Hematopoietic multipotent progenitor cell treated with erythropoietin and hydrocortisone succinate and interleukin-3 and kit ligand, for 17 days (in vitro differentiated cells): ENCODE measurements around the gene OR10H5.
"Not testable (repeated sequence)": the region's sequence is repeated elsewhere in the genome, so short reads cannot be mapped to it uniquely, and the experiment has no call there.

Experiments
- DNase-seq: peaks from one replicate; pipeline ENCODE4 v3.0.0-alpha.2; 2015; ENCODE audit warnings: low spot score

OR10H5 gene

DNA sequence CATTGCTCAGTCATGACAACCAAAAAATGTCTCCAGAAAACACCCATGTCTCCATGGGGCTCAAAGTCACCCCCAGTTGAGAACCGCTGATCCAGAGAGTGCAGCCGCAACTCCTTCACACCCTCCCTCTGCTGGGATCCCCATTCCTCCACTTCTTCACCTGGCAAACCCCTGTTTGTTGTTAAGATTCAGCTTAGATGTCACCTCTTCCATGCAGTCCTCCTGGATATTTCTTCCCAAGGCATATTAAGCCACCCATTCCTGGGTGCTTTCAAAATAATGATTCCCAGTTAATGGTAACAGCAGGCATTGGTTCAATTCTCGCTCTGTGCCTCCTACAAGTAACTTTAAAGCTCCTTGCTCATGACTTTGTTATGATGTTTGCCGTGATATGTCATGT, 24.0 kb downstream of the OR10H5 start:
- no peak for DNase-seq

DNA sequence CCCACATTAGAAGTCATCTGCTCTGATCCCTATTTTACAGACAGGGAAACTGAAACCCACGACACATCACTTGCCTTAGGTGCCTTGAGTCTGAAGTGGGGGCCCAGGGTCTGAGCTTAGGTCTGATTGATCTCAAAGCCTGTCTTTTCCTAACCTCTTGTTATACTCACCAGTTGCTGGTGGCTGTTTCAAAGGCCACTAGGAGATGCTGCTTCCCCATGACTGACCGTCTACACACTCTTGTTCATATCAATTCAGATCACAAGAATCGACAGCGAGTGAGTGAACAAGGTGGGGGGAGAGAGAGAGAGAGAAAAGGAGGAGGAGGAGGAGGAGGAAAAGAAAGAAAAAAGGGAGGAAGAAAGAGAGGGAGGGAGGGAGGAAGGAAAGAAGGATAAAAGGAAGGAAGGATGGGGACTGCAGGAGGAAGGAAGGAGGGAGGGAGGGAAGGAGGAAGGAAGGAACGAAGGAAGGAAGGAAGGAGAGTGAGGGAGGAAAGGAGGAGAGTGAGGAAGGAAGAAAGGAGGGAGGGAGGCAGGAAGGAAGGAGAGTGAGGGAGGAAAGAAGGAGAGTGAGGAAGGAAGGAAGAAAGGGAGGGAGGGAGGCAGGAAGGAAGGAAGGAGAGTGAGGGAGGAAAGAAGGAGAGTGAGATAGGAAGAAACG, 24.7 kb downstream of the OR10H5 start:
- peak; percentile 22 for DNase-seq

DNA sequence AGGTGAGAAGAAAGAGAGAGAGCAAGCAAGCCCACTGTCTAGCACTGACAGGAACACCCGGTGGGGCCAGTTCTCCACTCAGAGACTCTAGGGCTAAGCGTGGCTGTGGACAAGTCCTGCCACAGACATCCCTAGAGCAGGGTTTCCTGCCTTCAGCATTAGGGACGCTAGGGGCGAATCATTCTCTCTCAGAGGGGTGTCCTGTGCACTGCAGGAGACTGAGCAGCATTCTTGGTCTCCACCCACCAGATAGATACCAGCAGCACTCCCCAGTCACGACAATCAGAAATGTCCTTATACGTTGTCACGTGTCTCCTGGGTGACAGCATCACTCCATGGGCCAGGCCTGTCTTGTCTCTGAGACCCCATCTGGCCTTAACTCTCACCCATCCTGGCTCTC, 26.5 kb downstream of the OR10H5 start:
- no peak for DNase-seq

DNA sequence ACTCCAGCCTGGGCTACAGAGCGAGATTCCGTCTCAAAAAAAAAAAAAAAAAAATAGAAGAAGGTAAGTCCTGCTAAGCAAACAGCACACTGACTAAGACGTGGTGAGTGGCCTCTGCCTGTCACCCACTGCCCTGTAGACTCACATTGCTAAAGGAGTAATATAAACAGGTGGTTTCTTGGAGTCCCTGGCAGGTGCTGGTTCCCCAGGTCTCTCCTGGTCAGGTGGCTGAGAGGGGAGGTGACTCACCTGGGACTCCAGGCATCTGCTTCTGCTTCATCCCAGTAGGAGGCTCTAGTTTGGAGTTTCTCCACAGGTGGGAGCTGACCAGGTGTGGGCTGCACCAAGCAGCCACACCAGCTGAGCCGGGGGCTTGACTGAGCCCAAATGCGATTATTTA, 27.8 kb downstream of the OR10H5 start, which contains the start of gene OR10H1:
OR10H1 (minus strand) TSS at position 359 of the 400 bp plus-strand sequence. CDS start 7,627 bp downstream, outside the sequence.
- no peak for DNase-seq

DNA sequence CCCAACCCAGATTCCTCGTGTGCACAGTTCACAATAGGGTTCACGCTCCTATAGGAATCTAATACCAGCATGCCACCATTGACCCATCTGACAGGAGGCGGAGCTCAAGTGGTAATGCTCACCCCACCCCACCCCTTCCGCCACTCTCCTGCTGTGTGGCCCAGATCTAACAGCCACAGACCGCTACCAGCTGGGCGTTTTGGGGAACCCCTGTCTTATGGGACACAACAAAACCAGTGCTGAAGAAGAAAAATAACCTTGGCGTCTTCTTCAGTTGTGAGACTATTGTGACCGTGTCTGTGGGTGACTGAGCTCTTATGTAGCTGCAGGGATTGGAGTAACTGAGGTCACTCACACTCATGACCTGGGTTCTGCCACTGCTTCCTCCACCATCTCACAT, 33.2 kb downstream of the OR10H5 start:
- no peak for DNase-seq

DNA sequence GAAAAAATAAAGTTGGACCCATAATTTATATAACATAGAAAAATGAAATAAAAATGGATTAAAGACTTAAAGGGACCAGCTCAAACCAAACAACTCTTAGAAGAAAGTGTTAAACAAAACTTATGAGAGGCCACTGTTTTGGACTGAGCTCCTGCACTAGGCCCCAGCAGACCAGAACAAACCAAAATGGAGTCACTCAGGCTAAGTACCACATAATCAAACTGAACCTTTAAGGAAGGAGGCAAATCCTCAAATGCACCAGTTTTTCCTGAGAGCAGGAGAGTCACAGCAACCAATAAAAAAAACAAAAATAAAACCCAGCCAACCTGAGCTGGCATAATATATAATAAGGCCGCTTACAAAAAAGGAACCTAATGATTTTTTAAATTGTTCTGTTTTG, 38.3 kb downstream of the OR10H5 start:
- no peak for DNase-seq

DNA sequence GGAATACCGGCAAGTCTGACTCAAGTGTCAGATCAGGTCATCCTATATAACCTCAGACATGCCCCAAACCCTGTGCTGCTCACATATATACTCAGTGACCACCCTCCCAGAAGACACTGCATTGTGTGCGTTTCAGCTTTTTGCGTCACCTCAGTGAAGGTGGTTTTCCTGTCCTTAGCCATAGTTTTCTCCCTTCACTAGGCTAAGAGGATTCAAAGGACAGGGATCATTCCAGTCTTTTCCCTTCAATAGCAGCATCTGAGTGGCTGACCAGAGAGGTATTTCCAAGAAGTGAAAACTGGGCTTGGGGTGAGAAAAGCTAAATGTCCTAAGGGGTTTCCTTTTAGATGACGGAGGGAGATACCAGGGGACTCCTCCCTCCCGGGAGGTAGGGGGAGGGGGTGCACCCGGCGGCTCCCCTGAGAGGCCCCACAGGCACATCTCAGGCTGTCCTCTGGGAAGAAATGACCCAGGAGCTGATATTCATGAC, 40.7 kb downstream of the OR10H5 start:
- DNase-seq: no peak

DNA sequence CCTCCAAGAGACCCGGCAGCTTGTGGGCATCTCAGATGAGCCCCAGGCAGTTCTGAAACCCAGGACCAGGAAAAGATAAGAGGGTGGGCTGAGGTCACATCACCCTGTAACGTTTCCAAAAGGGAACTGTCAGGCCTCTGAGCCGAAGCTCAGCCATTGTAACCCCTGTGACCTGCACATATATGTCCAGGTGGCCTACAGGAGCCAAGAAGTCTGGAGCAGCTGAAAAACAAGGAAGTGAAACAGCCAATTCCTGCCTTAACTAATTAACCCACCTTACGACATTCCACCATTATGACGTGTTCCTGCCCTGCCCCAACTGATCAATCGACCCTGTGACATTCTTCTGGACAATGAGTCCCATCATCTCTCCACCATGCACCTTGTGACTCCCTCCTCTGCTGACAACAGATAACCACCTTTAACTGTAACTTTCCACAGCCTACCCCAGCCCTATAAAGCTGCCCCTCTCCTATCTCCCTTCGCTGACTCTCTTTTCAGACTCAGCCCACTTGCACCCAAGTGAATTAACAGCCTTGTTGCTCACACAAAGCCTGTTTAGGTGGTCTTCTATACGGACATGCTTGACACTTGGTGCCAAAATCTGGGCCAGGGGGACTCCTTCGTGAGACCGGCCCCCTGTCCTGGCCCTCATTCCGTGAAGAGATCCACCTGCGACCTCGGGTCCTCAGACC, 41.3 kb downstream of the OR10H5 start:
- DNase-seq: not testable (repeated sequence)

DNA sequence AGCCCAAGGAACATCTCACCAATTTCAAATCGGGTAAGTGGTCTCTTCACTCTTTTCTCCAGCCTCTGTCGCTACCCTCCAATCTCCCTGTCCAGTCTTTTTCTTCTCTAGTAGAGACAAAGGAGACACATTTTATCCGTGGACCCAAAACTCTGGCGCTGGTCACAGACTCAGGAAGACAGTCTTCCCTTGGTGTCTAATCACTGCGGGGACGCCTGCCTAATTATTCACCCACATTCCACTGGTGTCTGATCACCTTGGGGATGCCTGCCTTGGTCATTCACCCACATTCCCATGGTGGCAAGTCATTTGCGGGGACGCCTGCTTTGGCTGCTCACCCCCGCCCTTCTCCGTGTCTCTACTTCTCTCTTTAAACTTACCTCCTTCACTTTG, 41.8 kb downstream of the OR10H5 start:
- DNase-seq: no peak

DNA sequence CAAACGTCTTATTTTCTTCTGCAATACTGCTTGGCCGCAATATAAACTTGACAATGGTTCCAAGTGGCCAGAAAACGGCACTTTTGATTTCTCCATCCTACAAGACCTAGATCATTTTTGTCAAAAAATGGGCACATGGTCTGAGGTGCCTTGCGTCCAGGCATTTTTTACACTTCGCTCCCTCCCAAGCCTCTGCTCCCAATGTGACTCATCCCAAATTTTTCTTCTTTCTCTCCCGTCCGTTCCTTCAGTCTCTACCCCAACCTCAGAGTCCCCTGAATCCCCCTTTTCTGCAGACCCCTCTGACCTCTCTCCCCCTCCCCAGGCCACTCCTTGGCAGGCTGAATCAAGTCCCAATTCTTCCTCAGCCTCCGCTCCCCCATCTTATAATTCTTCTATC, 42.3 kb downstream of the OR10H5 start:
- DNase-seq: no peak

DNA sequence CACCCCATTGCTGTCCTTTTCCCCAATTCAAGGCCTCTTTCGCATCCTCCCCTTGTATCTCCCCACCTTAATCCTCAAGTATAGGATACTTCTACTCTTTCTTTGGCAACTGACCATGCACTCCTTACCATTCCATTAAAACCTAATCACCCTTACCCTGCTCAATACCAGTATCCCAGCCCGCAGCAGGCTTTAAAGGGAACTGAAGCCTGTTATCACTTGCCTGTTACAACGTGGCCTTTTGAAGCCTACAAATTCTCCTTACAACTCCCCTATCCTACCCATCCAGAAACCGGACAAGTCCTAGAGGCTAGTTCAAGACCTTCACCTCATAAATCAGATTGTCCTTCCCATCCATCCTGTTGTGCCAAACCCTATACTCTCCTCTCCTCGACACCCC, 44.2 kb downstream of the OR10H5 start:
- no peak for DNase-seq

DNA sequence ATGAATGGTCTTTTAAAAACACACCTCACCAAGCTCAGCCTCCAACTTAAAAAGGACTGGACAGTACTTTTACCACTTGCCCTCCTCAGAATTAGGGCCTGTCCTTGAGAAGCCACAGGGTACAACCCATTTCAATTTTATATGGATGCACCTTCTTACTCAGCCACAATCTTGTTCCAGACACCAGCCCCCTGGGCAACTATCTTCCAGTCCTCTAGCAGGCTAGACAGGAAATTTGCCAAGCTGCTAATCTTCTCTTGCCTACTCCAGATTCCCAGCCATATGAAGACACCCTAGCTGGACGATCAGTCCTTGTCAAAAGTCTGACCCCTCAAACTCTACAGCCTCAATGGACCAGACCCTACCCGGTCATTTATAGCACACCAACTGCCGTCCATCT, 46.8 kb downstream of the OR10H5 start:
- not testable (repeated sequence) for DNase-seq

DNA sequence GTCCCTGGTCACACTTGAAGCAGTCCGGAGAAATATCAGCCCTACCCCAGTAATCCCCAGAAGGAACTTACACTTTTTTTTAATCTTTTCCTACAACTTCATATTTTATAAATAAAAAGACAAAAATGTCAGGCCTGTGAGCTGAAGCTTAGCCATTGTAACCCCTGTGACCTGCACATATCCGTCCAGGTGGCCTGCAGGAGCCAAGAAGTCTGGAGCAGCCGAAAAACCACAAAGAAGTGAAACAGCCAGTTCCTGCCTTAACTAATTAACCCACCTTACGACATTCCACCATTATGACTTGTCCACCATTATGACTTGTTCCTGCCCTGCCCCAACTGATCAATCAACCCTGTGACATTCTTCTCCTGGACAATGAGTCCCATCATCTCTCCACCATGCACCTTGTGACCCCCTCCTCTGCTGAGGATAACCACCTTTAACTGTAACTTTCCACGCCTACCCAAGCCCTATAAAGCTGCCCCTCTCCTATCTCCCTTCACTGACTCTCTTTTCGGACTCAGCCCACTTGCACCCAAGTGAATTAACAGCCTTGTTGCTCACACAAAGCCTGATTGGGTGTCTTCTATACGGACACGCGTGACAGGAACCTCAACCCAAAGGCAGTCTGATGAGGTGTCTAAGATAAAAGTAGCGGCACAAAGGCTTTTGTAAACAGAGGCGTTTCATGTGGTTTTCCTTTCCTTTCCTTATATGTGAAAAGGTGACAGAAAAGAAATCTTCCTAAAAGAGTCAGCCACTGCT, 48.3 kb downstream of the OR10H5 start:
- peak; percentile 36 for DNase-seq

DNA sequence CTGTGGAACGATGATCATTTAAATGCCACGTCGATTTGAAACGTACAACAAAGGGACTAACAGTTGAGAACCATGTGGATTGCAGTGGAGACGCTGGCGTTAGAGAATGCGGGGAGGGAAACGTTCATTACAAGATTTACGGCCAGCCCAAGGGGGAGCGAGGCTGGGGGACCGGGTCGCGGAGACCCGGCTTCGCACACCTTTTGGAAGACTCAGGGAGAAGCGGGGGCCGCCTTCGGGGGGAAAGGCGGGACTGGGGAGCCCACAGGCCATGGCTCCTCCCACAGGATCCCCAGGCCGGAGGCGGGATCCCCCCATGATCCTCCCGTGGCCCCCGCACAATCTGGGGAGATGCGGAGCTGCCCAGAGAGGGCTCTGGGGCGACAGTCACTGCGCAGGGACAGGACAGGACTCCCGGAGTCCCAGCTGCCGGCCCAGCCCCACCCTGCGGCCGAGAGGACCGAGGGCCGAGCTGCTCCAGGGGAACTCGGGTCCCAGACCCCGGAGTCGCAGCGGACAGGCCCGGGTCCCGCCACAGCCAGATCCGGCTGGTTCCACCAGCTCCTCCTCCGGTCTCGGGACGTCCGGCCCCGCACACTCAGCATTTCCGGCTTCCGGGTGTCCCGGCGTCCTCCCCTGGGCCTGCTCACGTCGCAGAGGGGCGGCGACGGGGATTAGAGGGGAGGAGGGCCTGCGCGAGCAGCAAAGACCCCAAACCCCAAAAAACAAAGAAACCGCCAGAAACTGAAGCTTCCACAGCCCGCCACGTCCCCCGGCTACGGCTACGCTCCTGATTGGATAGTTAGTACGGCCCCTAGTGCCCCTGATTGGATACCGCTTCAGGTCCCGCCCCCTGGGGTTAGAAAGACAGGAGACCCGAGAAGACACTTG, 49.1 kb downstream of the OR10H5 start:
- peak; percentile 97 for DNase-seq

DNA sequence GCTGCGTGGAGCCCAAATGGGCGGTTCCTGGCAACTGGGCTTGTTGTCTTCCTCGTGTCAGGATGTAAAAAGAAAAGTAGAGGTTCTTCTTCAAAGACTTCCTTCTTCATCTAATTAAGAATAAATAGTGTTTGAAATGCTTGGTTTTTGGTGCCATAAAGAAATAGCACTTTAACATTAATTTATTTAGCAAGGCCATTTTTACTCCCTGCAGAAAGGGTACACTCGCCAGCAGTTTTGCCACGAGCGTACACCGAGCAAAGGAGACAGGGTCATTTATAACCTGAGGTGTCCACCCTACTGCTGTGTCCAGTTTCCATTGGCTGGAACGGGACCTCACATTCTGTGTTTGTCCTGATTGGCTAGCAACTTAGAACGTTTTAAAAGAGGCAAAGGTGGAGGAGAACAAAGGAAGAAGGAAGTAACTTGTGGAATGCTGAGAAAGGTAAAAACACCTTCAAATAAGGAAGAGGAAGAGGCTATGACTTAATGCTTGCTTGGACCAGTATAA, 49.8 kb downstream of the OR10H5 start:
- DNase-seq: no peak

DNA sequence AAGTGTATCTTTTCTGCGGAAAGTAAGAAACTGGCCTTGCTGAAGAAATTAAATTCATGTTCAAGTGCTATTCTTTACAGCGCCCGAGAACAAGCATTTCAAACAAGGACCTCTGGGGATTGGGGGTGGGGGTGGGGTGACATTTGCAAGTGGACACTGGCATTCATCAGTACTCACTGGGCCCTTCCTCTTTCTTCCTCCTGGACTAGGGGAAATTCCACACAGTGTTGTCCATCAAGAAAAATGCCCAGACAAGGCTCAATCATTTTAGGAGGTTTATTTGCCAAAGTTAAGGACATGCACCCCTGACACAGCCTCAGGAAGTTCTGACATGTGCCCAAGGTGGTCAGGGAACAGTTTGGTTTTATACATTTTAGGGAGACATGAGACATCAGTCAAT, 50.9 kb downstream of the OR10H5 start:
- DNase-seq: no peak

DNA sequence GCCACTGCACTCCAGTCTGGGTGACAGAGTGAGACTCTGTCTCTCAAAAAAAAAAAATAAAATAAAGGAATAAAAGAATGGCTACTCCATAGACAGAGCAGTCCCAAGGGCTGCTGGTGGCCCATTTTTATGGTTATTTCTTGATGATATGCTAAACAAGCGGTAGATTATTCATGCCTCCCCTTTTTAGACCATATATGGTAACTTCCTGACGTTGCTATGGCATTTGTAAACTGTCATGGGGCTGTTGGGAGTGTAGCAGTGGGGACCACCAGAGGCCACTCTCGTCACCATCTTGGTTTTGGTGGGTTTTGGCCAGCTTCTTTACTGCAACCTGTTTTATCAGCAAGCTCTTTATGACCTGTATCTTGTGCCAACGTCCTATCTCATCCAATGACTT, 52.4 kb downstream of the OR10H5 start:
- not testable (repeated sequence) for DNase-seq

DNA sequence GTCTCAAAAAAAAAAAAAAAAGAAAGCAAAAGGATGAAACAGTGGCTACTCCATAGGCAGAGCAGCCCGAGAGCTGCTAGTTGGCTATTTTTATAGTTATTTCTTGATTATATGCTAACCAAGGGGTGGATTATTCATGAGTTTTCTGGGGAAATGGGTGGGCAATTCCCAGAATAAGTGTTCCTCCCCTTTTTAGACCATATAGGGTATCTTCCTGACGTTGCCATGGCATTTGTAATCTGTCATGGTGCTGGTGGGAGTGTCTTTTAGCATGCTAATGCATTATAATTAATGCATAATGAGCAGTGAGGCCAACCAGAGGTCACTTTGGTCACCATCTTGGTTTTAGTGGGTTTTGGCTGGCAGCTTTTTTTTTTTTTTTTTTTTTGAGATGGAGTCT, 53.4 kb downstream of the OR10H5 start:
- no peak for DNase-seq

DNA sequence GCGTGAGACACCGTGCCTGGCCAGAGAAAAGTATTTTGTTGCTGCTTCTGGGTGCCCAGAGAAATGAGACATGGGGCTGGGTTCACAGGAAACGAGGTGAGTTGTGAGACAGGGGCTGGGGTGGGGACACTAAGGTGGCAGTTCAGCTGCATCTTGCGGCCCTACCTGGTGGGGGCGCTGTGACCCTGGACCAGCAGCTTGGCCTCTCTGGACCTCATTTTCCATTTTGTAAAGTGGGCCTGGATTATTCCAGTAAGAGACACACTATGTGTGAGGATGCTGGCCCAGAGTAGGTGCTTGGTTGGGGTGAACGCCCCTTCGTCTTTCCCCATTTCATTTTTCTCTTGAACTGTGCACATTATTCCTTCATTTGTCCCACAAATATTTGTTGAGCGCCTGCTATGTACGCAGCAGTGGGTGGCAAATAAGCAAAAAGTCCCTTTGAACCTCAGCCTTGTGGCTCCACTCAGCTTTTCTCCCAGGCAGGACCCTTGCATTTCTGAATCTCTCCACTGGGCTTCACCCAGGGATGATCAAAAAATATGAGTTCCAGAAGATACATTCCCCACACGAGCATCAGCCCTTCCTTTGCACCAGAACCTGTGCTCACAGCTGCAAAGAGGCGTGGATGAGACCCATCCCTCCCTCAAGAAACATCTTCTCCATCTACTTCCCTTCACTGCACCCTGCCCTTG, 54.6 kb downstream of the OR10H5 start:
- no peak for DNase-seq

DNA sequence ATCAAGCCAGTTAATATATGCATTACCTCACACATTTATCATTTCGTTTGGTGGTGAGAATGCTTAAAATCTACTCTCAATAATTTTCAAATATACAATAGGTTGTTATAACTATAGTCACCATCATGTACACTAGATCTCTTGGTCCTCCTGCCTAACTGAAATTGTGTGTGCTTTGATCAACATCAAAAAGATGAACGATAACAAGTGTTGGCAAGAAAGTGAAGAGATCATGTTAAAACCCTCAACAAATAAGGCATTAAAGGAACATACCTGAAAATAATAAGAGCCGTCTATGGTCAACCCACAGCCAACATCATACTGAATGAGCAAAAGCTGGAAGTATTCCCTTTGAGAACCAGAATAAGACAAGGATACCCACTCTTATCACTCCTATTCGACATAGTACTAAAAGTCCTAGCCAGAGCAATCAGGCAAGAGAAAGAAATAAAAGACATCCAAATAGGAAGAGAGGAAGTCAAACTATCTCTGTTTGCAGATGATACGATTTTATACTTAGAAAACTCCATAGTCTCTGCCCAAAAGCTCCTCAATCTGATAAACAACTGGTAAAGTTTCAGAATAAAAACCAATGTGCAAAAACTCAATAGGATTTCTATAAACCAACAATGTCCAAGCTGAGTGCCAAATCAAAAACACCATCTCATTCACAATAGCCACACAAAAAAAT, 55.9 kb downstream of the OR10H5 start:
- DNase-seq: no peak

DNA sequence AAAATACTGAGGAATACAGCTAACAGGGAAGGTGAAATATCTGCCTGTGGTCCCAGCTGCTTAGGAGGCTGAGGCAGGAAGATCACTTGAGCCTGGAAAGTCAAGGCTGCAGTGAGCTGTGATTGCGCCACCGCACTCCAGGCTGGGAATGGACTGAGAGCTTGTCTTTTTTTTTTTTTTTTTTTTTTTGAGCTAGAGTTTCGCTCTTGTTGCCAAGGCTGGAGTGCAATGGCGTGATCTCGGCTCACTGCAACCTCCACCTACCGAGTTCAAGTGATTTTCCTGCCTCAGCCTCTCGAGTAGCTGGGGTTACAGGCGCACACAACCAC, 56.4 kb downstream of the OR10H5 start:
- not testable (repeated sequence) for DNase-seq
